GM23248 (cell line): Measurements from ENCODE around the gene CPLX3. TPM values are rescaled to one million over a fixed set of nuclear protein-coding genes. Genes with fewer than 3 reads are reported as not detected.

Experiments
- DNase-seq: peaks from one replicate; pipeline ENCODE4 v3.0.0-alpha.2; 2015
- H2AFZ ChIP-seq: fragments of 200-600 bp; sonication (generic); 2 replicates; pipeline ENCODE4 v1.6.1; 2016; ENCODE audit warnings: antibody characterized with exemption
- H3F3A ChIP-seq: fragments of 200-600 bp; sonication (generic); 2 replicates; pipeline ENCODE4 v1.6.1; 2016; ENCODE audit warnings: mild to moderate bottlenecking, antibody characterized with exemption, mixed run types; ENCODE audit not compliant: insufficient read depth
- H3K27ac ChIP-seq: fragments of 200-600 bp; sonication (generic); 2 replicates; pipeline ENCODE4 v1.5.1; 2016; ENCODE audit warnings: mild to moderate bottlenecking
- H3K27me3 ChIP-seq: fragments of 200-600 bp; sonication (generic); replicated peaks from 2 replicates; pipeline ENCODE4 v1.6.1; 2016; ENCODE audit warnings: mild to moderate bottlenecking; ENCODE audit not compliant: insufficient read depth
- H3K36me3 ChIP-seq: fragments of 200-600 bp; sonication (generic); 2 replicates; pipeline ENCODE4 v1.6.1; 2016; ENCODE audit warnings: low read depth, mild to moderate bottlenecking
- H3K4me1 ChIP-seq: fragments of 200-600 bp; sonication (generic); 2 replicates; pipeline ENCODE4 v1.6.1; 2016; ENCODE audit warnings: mild to moderate bottlenecking; ENCODE audit not compliant: insufficient read depth
- H3K4me2 ChIP-seq: fragments of 200-600 bp; sonication (generic); one replicate; pipeline ENCODE4 v1.6.1; 2016; ENCODE audit warnings: mild to moderate bottlenecking; ENCODE audit not compliant: unreplicated experiment
- H3K4me3 ChIP-seq: fragments of 200-600 bp; sonication (generic); 2 replicates; pipeline ENCODE4 v1.5.1; 2016; ENCODE audit warnings: mild to moderate bottlenecking
- H3K79me2 ChIP-seq: fragments of 200-600 bp; sonication (generic); 2 replicates; pipeline ENCODE4 v1.6.1; 2016; ENCODE audit warnings: mild to moderate bottlenecking; ENCODE audit not compliant: insufficient read depth
- H3K9ac ChIP-seq: fragments of 200-600 bp; sonication (generic); 2 replicates; pipeline ENCODE4 v1.6.1; 2016; ENCODE audit warnings: mild to moderate bottlenecking
- H3K9me2 ChIP-seq: fragments of 200-600 bp; sonication (generic); 2 replicates; pipeline ENCODE4 v1.6.1; 2016; ENCODE audit warnings: mixed run types, mild to moderate bottlenecking, moderate library complexity; ENCODE audit not compliant: insufficient read depth
- H3K9me3 ChIP-seq: fragments of 200-600 bp; sonication (generic); one replicate; pipeline ENCODE4 v1.6.1; 2017; ENCODE audit warnings: low read depth
- H4K20me1 ChIP-seq: fragments of 200-600 bp; sonication (generic); 2 replicates; pipeline ENCODE4 v1.6.0; 2016; ENCODE audit not compliant: insufficient read depth
- EZH2 ChIP-seq: fragments of 200-600 bp; sonication (generic); IDR thresholded peaks from 2 replicates; pipeline ENCODE4 v1.6.1; 2018; ENCODE audit warnings: antibody characterized with exemption, mild to moderate bottlenecking; ENCODE audit not compliant: insufficient read depth, poor library complexity, severe bottlenecking
- EZH2phosphoT487 ChIP-seq: fragments of 200-600 bp; sonication (generic); IDR thresholded peaks from 2 replicates; pipeline ENCODE4 v1.6.1; 2018; ENCODE audit warnings: antibody characterized with exemption, moderate library complexity, mild to moderate bottlenecking, low read depth; ENCODE audit not compliant: insufficient read depth
- WGBS, 2 experiments: methylation state at CpG; one replicate each; pipeline ENCODE4 v1.1.6; 2015 to 2017; ENCODE audit warnings: low lambda C conversion rate in 2 of 2, low coverage in 1 of 2; ENCODE audit errors: missing lambda C conversion rate in 2 of 2; 5-methylcytosine and 5-hydroxymethylcytosine counted together
- in situ Hi-C: fragments of 300-500 bp; cut with MboI; formaldehyde crosslinking; loops from 2 replicates; pipeline ENCODE4 v1.15.0; 2020
- polyA plus RNA-seq: library from polyadenylated mRNA; unstranded; fragments of >200 nt; fragmentation: Nextera tagmentation; extraction: Ambion mirVana; gene quantifications from 2 replicates; pipeline ENCODE4 v1.2.1, GENCODE V29; 2016
- total RNA-seq: library from RNA; depleted of rRNA; stranded (reverse); fragments of >200 nt; shearing (Covaris generic); gene quantifications from 2 replicates; pipeline ENCODE4 v1.2.3, GENCODE V29; 2014

Gene CPLX3
- total and polyA plus RNA-seq, 2 experiments from 2014 or later = not detected

GRCh38 chr15:74835312-74835823, 8.9 kb downstream of the CPLX3 start:
- H3F3A ChIP-seq = no peaks in the 10 kb centered on the region
- peak; percentile 71 for DNase-seq
- no peaks in the 10 kb centered on the region for H3K27me3 ChIP-seq
- H3K79me2 ChIP-seq = no peaks in the 10 kb centered on the region
- no peak overlapping the region for H3K27ac ChIP-seq
- no peaks in the 10 kb centered on the region for H3K36me3 ChIP-seq
- in situ Hi-C loops = no loop called here
- no peaks in the 10 kb centered on the region for H3K4me1 ChIP-seq
- H3K4me2 ChIP-seq = no peak overlapping the region
- 53 to 58% methylated on average over 5 of the region's 5 CpGs for WGBS, 2 experiments
- no peak overlapping the region for H2AFZ ChIP-seq
- TF ChIP-seq EZH2 (no peak), EZH2phosphoT487 (no peak)
- H3K9me2 ChIP-seq = no peaks in the 10 kb centered on the region
- H4K20me1 ChIP-seq = no peaks in the 10 kb centered on the region
- H3K9me3 ChIP-seq = no peaks in the 10 kb centered on the region
- no peak overlapping the region for H3K4me3 ChIP-seq
- no peak overlapping the region for H3K9ac ChIP-seq

DNA sequence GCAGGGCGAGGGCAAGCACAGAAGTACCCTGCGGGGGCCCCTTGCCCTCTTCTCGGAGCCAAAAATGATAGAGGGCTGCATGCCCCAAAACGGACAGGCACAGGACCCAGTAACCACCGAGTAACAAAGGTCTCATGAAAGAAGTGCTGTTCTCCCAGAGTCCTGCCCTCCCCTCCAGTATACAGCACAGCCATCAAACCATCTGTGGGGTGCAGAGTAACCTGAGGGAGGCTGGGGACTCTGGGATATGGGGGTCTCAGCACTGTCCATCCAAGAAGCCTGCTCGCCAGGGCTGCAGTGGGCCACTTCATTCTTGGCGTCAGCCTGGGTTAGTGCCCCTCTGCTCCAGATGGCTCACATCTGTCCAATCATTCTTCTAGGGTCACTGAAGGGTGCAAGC, 10.4 kb downstream of the CPLX3 start:
- no peak for TF ChIP-seq EZH2phosphoT487
- no peak for TF ChIP-seq EZH2
- Histone ChIP-seq H3K27ac (no peak overlapping the region), H3K79me2 (no peaks in the 10 kb centered on the region), H3K9me2 (no peaks in the 10 kb centered on the region), H3K4me1 (no peaks in the 10 kb centered on the region), H3K4me2 (no peak overlapping the region), H3K9me3 (no peaks in the 10 kb centered on the region), H3K9ac (no peak overlapping the region), H3K36me3 (no peaks in the 10 kb centered on the region), H3K27me3 (no peaks in the 10 kb centered on the region), H3F3A (no peaks in the 10 kb centered on the region), H3K4me3 (no peak overlapping the region), H4K20me1 (no peaks in the 10 kb centered on the region), H2AFZ (no peak overlapping the region)
- DNase-seq = no peak
- in situ Hi-C loops = no loop called here
- 69 to 88% methylated on average over 6 to 7 of the region's 7 CpGs for WGBS, 2 experiments

DNA sequence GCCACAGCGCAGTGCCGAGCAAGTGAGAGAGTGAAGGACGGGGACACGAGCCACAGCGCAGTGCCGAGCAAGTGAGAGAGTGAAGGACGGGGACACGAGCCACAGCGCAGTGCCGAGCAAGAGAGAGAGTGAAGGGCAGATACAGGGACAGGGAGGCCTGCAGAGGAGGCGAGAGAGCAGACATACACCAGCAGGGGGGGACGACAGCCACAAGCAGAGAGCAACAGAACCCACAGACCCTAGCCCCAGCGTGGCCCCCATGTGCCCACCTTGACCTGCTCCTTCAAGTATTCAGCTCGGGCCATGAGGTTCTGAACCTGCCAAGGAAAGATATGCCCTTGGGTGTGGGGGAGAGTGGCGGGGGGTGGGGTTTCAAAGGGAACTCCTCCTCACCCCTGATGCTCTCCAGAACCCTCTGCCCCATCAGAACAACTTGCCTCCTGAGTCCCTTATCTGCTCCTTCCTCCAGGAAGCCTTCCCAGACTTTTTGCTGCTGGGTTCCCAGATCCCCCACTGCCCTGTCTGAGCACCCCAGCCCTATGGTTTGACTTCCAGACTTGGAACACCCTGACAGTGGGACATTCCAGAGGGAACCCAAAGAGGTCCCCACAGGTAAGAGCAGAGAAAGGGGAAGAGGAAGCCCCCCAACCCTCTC, 11.2 kb downstream of the CPLX3 start:
- Histone ChIP-seq H3K9me3 (no peaks in the 10 kb centered on the region), H3K4me2 (no peak overlapping the region), H4K20me1 (no peaks in the 10 kb centered on the region), H3K27ac (no peak overlapping the region), H3K9ac (no peak overlapping the region), H3F3A (no peaks in the 10 kb centered on the region), H3K79me2 (no peaks in the 10 kb centered on the region), H3K4me3 (no peak overlapping the region), H3K36me3 (no peaks in the 10 kb centered on the region), H3K4me1 (0 out of 2 replicates have a peak, but pooled peaks cover 3% of the 10 kb centered on the region), H3K9me2 (no peaks in the 10 kb centered on the region), H2AFZ (no peak overlapping the region), H3K27me3 (no peaks in the 10 kb centered on the region)
- DNase-seq = no peak
- TF ChIP-seq EZH2phosphoT487 = no peak
- TF ChIP-seq EZH2 = no peak
- in situ Hi-C loops = no loop called here
- 85 to 89% methylated on average over 14 to 15 of the region's 15 CpGs for WGBS, 2 experiments

DNA sequence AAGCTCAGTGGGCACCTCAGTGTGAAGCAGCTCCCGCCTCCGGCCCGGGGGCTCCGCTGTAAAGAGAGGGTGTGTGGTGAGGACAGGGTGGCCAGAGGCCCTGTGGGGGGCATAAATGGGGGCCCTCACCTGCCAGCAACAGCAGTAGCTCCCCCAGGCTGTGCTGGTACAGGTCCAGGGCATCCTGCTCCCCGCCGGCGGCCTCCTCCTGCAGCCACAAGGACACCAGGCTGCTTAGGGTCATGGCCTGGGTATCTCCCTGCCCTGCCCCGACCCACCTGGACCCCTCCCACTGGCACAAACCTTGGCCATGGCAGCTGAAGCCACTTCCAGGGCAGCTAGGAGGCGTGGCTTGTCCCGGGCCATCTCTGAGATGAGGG, 11.7 kb downstream of the CPLX3 start:
- no peak overlapping the region for H3K4me3 ChIP-seq
- no peaks in the 10 kb centered on the region for H3K9me3 ChIP-seq
- H3K27me3 ChIP-seq = no peaks in the 10 kb centered on the region
- TF ChIP-seq EZH2 = no peak
- TF ChIP-seq EZH2phosphoT487 = no peak
- no peaks in the 10 kb centered on the region for H3F3A ChIP-seq
- in situ Hi-C loops = no loop called here
- H3K36me3 ChIP-seq = no peaks in the 10 kb centered on the region
- no peak overlapping the region for H3K9ac ChIP-seq
- no peak overlapping the region for H2AFZ ChIP-seq
- H3K9me2 ChIP-seq = no peaks in the 10 kb centered on the region
- 82 to 83% methylated on average over 6 to 10 of the region's 10 CpGs for WGBS, 2 experiments
- DNase-seq = no peak
- H4K20me1 ChIP-seq = no peaks in the 10 kb centered on the region
- H3K4me1 ChIP-seq = 0 out of 2 replicates have a peak, but pooled peaks cover 3% of the 10 kb centered on the region
- no peak overlapping the region for H3K27ac ChIP-seq
- H3K4me2 ChIP-seq = no peak overlapping the region
- no peaks in the 10 kb centered on the region for H3K79me2 ChIP-seq
